Transverse colon (tissue), 3 donors: ENCODE results near the gene IFT88.

Experiments used
- POLR2A ChIP-seq: fragments of 450-650 bp; IDR thresholded peaks from one replicate; pipeline ENCODE4 v1.6.1; 2016; ENCODE audit warnings: antibody characterized with exemption, mild to moderate bottlenecking, moderate library complexity
- TF ChIP-seq, protein P1 (sequence below), 5 experiments: fragments of 200-600 bp in 3 of 5; fragments of 450-650 bp in 2 of 5; sonication (generic) in 3 of 5; IDR thresholded peaks; 1 replicate in 2 of 5; 2 replicates in 3 of 5; pipeline ENCODE4 v1.5.1; 2016 to 2017; ENCODE audit warnings: antibody characterized with exemption in 5 of 5, inconsistent platforms in 3 of 5, mild to moderate bottlenecking in 2 of 5, moderate library complexity in 1 of 5

DNA sequence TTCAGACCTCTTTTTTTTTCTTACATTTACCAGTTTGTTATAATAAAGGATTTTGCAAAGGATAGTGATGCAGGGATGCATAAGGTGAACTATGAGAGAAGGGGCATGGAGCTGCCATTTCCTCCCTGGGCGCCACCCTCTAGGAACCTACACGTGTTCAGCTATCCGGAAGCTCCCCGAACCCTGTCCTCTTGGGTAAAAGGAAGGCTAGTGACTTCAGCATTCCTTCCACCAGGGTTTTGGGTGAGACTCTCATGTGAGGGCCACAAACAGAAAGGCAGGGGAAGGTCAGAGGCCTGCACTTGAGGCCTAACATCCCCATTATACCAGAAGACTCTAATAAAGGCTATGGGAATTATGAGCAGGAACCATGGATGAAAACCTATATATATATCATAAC is 57.3 kb downstream of the IFT88 start:
- TF ChIP-seq, protein P1, sequence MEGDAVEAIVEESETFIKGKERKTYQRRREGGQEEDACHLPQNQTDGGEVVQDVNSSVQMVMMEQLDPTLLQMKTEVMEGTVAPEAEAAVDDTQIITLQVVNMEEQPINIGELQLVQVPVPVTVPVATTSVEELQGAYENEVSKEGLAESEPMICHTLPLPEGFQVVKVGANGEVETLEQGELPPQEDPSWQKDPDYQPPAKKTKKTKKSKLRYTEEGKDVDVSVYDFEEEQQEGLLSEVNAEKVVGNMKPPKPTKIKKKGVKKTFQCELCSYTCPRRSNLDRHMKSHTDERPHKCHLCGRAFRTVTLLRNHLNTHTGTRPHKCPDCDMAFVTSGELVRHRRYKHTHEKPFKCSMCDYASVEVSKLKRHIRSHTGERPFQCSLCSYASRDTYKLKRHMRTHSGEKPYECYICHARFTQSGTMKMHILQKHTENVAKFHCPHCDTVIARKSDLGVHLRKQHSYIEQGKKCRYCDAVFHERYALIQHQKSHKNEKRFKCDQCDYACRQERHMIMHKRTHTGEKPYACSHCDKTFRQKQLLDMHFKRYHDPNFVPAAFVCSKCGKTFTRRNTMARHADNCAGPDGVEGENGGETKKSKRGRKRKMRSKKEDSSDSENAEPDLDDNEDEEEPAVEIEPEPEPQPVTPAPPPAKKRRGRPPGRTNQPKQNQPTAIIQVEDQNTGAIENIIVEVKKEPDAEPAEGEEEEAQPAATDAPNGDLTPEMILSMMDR (IDR thresholded peaks at IDR 0.05), result no peak
- TF ChIP-seq POLR2A, result no peak
